Gastroesophageal sphincter (tissue), 4 donors: ENCODE measurements around the gene SCARB1. TPM values are rescaled to one million over a fixed set of nuclear protein-coding genes. Genes with fewer than 3 reads are reported as not detected.
A peak's percentile ranks its signal among the peaks of the same experiment; 100 is the strongest.

ENCODE experiments used
- ATAC-seq: fragments of 150-250 bp; one replicate; pipeline ENCODE4 v1.9.1; 2016; ENCODE audit warnings: mild to moderate bottlenecking, moderate library complexity
- H3K27ac ChIP-seq, 4 donors: fragments of 200-600 bp; sonication (generic) in 3 of 4; 1 replicate in 3 of 4; 2 replicates in 1 of 4; pipeline ENCODE4 v1.5.1; 2016 to 2019
- H3K27me3 ChIP-seq: fragments of 200-600 bp; sonication (generic); one replicate; pipeline ENCODE4 v1.5.1; 2019
- H3K36me3 ChIP-seq, 2 donors: fragments of 200-600 bp; sonication (generic); one replicate each; pipeline ENCODE4 v1.5.1; 2019; ENCODE audit warnings: control low read depth in 1 of 2
- H3K4me1 ChIP-seq, 3 donors: fragments of 200-600 bp; sonication (generic); 1 replicate in 2 of 3; 2 replicates in 1 of 3; pipeline ENCODE4 v1.5.1; 2016 to 2019; ENCODE audit warnings: control low read depth in 2 of 3
- H3K4me3 ChIP-seq, 2 donors: fragments of 200-600 bp; sonication (generic); one replicate each; pipeline ENCODE4 v1.5.1; 2019; ENCODE audit warnings: mild to moderate bottlenecking in 1 of 2, moderate library complexity in 1 of 2
- H3K9me3 ChIP-seq, 3 donors: fragments of 200-600 bp; sonication (generic); one replicate each; pipeline ENCODE4 v1.5.1; 2017 to 2019; ENCODE audit warnings: control low read depth in 2 of 3
- EP300 ChIP-seq: sonication (generic); formaldehyde crosslinking; IDR thresholded peaks from one replicate; pipeline ENCODE4 v1.6.1; 2017; ENCODE audit warnings: antibody characterized with exemption, mild to moderate bottlenecking
- POLR2A ChIP-seq, 2 donors: fragments of 450-650 bp; IDR thresholded peaks; one replicate each; pipeline ENCODE4 v1.6.1; 2017; ENCODE audit warnings: antibody characterized with exemption in 2 of 2, mild to moderate bottlenecking in 2 of 2, moderate library complexity in 1 of 2
- POLR2AphosphoS5 ChIP-seq: sonication (generic); formaldehyde crosslinking; IDR thresholded peaks from one replicate; pipeline ENCODE4 v1.6.1; 2017; ENCODE audit warnings: antibody characterized with exemption
- WGBS, 2 donors: methylation state at CpG; one replicate each; pipeline ENCODE4 v1.1.5; 2018; ENCODE audit warnings: low coverage in 1 of 2; 5-methylcytosine and 5-hydroxymethylcytosine counted together
- total RNA-seq, 4 donors: library from RNA; depleted of rRNA; stranded (reverse); fragments of >200 nt; gene quantifications; one replicate each; pipeline ENCODE4 v1.1.0, GENCODE V29; 2016
- TF ChIP-seq, protein P1 (sequence below), 4 experiments: fragments of 200-600 bp in 2 of 4; fragments of 450-650 bp in 2 of 4; sonication (generic) in 1 of 4; IDR thresholded peaks; one replicate each; pipeline ENCODE4 v1.5.1; 2017 to 2019; ENCODE audit warnings: antibody characterized with exemption in 4 of 4, mild to moderate bottlenecking in 2 of 4, moderate library complexity in 2 of 4

Gene SCARB1
- total RNA-seq, 4 donors from 2014 or later, result 6.8 to 13.9 (median 11.5) TPM

GRCh38 chr12:124849382-124849781 is 14.3 kb downstream of the SCARB1 start:
- Histone ChIP-seq H3K4me1 (peaks cover 0 to 37% (median 7%) of the 10 kb centered on the region in 3 donors), H3K27me3 (no peaks in the 10 kb centered on the region), H3K9me3 (no peaks in the 10 kb centered on the region), H3K4me3 (no peak overlapping the region), H3K27ac (no peak overlapping the region), H3K36me3 (no peaks in the 10 kb centered on the region)
- WGBS, 2 donors, result 52 to 83% methylated on average over 1 to 5 of the region's 8 CpGs
- TF ChIP-seq, protein P1, sequence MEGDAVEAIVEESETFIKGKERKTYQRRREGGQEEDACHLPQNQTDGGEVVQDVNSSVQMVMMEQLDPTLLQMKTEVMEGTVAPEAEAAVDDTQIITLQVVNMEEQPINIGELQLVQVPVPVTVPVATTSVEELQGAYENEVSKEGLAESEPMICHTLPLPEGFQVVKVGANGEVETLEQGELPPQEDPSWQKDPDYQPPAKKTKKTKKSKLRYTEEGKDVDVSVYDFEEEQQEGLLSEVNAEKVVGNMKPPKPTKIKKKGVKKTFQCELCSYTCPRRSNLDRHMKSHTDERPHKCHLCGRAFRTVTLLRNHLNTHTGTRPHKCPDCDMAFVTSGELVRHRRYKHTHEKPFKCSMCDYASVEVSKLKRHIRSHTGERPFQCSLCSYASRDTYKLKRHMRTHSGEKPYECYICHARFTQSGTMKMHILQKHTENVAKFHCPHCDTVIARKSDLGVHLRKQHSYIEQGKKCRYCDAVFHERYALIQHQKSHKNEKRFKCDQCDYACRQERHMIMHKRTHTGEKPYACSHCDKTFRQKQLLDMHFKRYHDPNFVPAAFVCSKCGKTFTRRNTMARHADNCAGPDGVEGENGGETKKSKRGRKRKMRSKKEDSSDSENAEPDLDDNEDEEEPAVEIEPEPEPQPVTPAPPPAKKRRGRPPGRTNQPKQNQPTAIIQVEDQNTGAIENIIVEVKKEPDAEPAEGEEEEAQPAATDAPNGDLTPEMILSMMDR (IDR thresholded peaks at IDR 0.05), result no peak
- TF ChIP-seq POLR2AphosphoS5 (no peak), EP300 (no peak), POLR2A (IDR thresholded peaks at IDR 0.05) (no peak)
- no peak for ATAC-seq

- no peak overlapping the region for H3K4me3 ChIP-seq
- H3K27me3 ChIP-seq, result no peaks in the 10 kb centered on the region
- no peaks in the 10 kb centered on the region for H3K9me3 ChIP-seq
- H3K4me1 ChIP-seq, result peaks cover 0 to 37% (median 7%) of the 10 kb centered on the region in 3 donors
- no peak for ATAC-seq
- no peaks in the 10 kb centered on the region for H3K36me3 ChIP-seq
- no peak for TF ChIP-seq POLR2AphosphoS5
- no peak for TF ChIP-seq POLR2A (IDR thresholded peaks at IDR 0.05)
- TF ChIP-seq EP300, result no peak
- TF ChIP-seq, protein P1 (IDR thresholded peaks at IDR 0.05), result no peak
- WGBS, 2 donors, result 81 to 82% methylated on average over 7 to 11 of the region's 17 CpGs
- H3K27ac ChIP-seq, result no peak overlapping the region
Observed at GRCh38 chr12:124848621-124849380, 14.9 kb downstream of the SCARB1 start.

GRCh38 chr12:124847113-124848074 is 16.3 kb downstream of the SCARB1 start:
- no peak overlapping the region for H3K4me3 ChIP-seq
- peaks cover 0 to 40% (median 7%) of the 10 kb centered on the region in 3 donors for H3K4me1 ChIP-seq
- no peaks in the 10 kb centered on the region for H3K9me3 ChIP-seq
- H3K27ac ChIP-seq, result peak overlapping the region in 3 of 4 donors; percentile 44 to 62 (median 50)
- TF ChIP-seq, protein P1 (IDR thresholded peaks at IDR 0.05), result no peak
- TF ChIP-seq EP300 (no peak), POLR2AphosphoS5 (no peak), POLR2A (IDR thresholded peaks at IDR 0.05) (no peak)
- H3K27me3 ChIP-seq, result no peaks in the 10 kb centered on the region
- H3K36me3 ChIP-seq, result no peaks in the 10 kb centered on the region
- ATAC-seq, result no peak
- WGBS, 2 donors, result 67 to 74% methylated on average over 4 to 8 of the region's 12 CpGs

DNA sequence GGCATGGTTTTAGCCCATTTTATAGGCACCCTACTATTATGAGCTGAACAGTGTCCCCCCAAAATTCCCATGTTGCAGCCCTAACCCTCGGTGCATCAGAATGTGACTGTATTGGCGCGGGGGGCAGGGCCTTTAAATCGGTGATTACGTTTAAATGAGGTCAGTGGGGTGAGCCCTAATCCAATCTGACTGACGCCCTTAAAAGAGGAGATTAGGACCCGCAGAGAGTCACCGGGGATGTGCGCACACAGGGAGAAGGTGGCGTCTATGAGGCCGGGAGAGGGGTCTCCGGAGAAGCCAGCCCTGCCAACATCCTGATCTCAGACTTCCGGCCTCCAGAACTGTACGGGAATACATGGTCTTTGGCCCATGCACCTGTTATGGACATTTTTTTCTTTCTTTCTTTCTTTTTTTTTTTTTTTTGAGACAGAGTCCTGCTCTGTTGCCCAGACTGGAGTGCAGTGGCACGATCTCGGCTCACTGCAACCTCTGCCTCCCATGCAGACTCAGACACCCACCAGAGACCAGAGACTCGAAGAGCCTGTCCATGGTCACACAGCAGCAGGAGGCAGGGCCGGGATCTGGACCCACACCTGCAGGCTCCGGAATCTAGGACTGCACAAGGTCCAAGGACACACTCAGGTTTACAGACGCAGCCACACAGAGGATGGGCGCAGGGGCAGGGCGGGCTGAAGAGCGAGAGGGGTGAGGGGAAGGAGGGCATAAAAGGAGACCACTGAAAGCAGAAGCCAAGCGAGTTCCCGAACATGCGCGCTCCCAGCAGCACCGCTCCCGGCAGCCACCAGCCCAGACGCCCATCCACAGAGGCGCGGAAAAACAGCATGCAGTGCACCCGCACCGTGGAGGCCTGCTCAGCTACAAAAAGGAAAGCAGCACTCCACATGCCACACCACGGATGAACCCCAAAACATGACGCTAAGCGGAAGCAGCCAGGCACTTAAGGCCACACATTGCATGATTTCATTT is 19.0 kb downstream of the SCARB1 start:
- 72 to 91% methylated on average over 8 to 14 of the region's 37 CpGs for WGBS, 2 donors
- H3K27ac ChIP-seq, result no peak overlapping the region
- TF ChIP-seq POLR2AphosphoS5 (no peak), EP300 (no peak), POLR2A (IDR thresholded peaks at IDR 0.05) (no peak)
- TF ChIP-seq, protein P1 (IDR thresholded peaks at IDR 0.05), result no peak

More for the DNA sequence above, 19.0 kb downstream of the SCARB1 start:
- ATAC-seq, result no peak
- Histone ChIP-seq H3K27me3 (no peaks in the 10 kb centered on the region), H3K36me3 (no peaks in the 10 kb centered on the region), H3K4me3 (no peak overlapping the region), H3K9me3 (no peaks in the 10 kb centered on the region), H3K4me1 (peaks cover 0 to 44% (median 7%) of the 10 kb centered on the region in 3 donors)
